K562 (cell line): ENCODE measurements around the gene GJC2. TPM values are rescaled to one million over a fixed set of nuclear protein-coding genes. Genes with fewer than 3 reads are reported as not detected.

ENCODE experiments used
- CBX2 ChIP-seq: fragments of 200-600 bp; sonication (generic); IDR thresholded peaks from one replicate; pipeline ENCODE4 v1.6.1; 2012; ENCODE audit warnings: mild to moderate bottlenecking, low read length, inconsistent platforms; ENCODE audit not compliant: insufficient read depth, poor library complexity, severe bottlenecking
- EGR1 ChIP-seq: fragments of 450-650 bp; conservative IDR thresholded peaks from 2 replicates; pipeline ENCODE4 v1.6.1; 2017; ENCODE audit warnings: mild to moderate bottlenecking
- EP400 ChIP-seq: fragments of 450-650 bp; IDR thresholded peaks from 2 replicates; pipeline ENCODE4 v1.6.1; 2017; ENCODE audit warnings: antibody characterized with exemption, mild to moderate bottlenecking, moderate library complexity
- ESRRB ChIP-seq: fragments of 250-450 bp; sonication (Bioruptor Pico); IDR thresholded peaks from 2 replicates; pipeline ENCODE4 v1.5.0; 2020; ENCODE audit warnings: mild to moderate bottlenecking, moderate library complexity, borderline replicate concordance
- HNRNPLL ChIP-seq: fragments of 200-400 bp; formaldehyde crosslinking; IDR thresholded peaks from 2 replicates; pipeline ENCODE4 v1.6.1; 2017; ENCODE audit warnings: low read length, low read depth, mild to moderate bottlenecking; ENCODE audit not compliant: poor library complexity, severe bottlenecking
- KLF13 ChIP-seq: fragments of 450-650 bp; IDR thresholded peaks from 2 replicates; pipeline ENCODE4 v1.6.1; 2016; ENCODE audit warnings: missing genetic modification characterization, low read depth, mild to moderate bottlenecking, missing compliant biosample characterization, moderate library complexity, borderline replicate concordance
- NFE2 ChIP-seq: IDR thresholded peaks from 2 replicates; pipeline ENCODE4 v1.6.1; 2014; ENCODE audit warnings: antibody characterized with exemption, low read depth
- NR2F6 ChIP-seq: fragments of 450-650 bp; formaldehyde crosslinking; IDR thresholded peaks from 2 replicates; pipeline ENCODE4 v1.4.0; 2020; ENCODE audit warnings: mild to moderate bottlenecking
- PRPF4 ChIP-seq: fragments of 200-400 bp; formaldehyde crosslinking; IDR thresholded peaks from one replicate; pipeline ENCODE4 v1.6.1; 2017; ENCODE audit warnings: low read length, low read depth, mild to moderate bottlenecking; ENCODE audit not compliant: insufficient read depth, poor library complexity, severe bottlenecking
- RB1 ChIP-seq: fragments of 450-650 bp; IDR thresholded peaks from 2 replicates; pipeline ENCODE4 v1.6.1; 2017; ENCODE audit warnings: low read depth, mild to moderate bottlenecking
- RBBP5 ChIP-seq: fragments of 200-600 bp; sonication (generic); IDR thresholded peaks from 2 replicates; pipeline ENCODE4 v1.6.1; 2012; ENCODE audit warnings: borderline replicate concordance, mild to moderate bottlenecking, low read length, control low read depth, inconsistent platforms; ENCODE audit not compliant: insufficient read depth, poor library complexity, severe bottlenecking
- SRSF3 ChIP-seq: fragments of 200-400 bp; formaldehyde crosslinking; IDR thresholded peaks from 2 replicates; pipeline ENCODE4 v1.6.1; 2016; ENCODE audit warnings: mild to moderate bottlenecking, low read length, moderate library complexity; ENCODE audit not compliant: insufficient read depth
- TCFL5 ChIP-seq: fragments of 250-450 bp; sonication (Bioruptor Pico); conservative IDR thresholded peaks from 2 replicates; pipeline ENCODE4 v1.6.1; 2021; ENCODE audit warnings: mild to moderate bottlenecking, moderate library complexity, matching md5 sums
- TEAD1 ChIP-seq, 2 experiments: fragments of 450-650 bp in 1 of 2; sonication (generic) in 1 of 2; formaldehyde crosslinking; IDR thresholded peaks; 2 replicates each; pipeline versions ENCODE4 v1.4.0 to v1.8.0; 2020 to 2022; ENCODE audit warnings: mild to moderate bottlenecking in 2 of 2, missing genetic modification reagents in 1 of 2
- TEAD2 ChIP-seq: fragments of 450-650 bp; IDR thresholded peaks from 2 replicates; pipeline ENCODE4 v1.6.1; 2016; ENCODE audit warnings: missing genetic modification characterization, control low read depth, missing compliant biosample characterization
- TEAD4 ChIP-seq, 2 experiments: sonication (generic) in 1 of 2; formaldehyde crosslinking in 1 of 2; IDR thresholded peaks; 2 replicates each; pipeline versions ENCODE4 v1.6.1 to v1.8.0; 2012 to 2022; ENCODE audit warnings: borderline replicate concordance in 1 of 2, inconsistent platforms in 1 of 2, low read length in 1 of 2, mild to moderate bottlenecking in 1 of 2, missing genetic modification reagents in 1 of 2
- ZNF121 ChIP-seq: sonication (generic); formaldehyde crosslinking; conservative IDR thresholded peaks from 2 replicates; pipeline ENCODE4 v1.8.0; 2022; ENCODE audit warnings: missing genetic modification reagents
- ZNF133 ChIP-seq: fragments of 250-450 bp; sonication (Bioruptor Pico); IDR thresholded peaks from 2 replicates; pipeline ENCODE4 v1.4.0; 2020; ENCODE audit warnings: mild to moderate bottlenecking
- ZNF146 ChIP-seq: IDR thresholded peaks from one replicate; pipeline ENCODE4 v1.6.1; 2018; ENCODE audit warnings: missing compliant biosample characterization; ENCODE audit not compliant: unreplicated experiment
- ZNF3 ChIP-seq: fragments of 250-450 bp; sonication (Bioruptor Pico); IDR thresholded peaks from 2 replicates; pipeline ENCODE4 v1.5.0; 2021; ENCODE audit warnings: mild to moderate bottlenecking, moderate library complexity
- ZNF436 ChIP-seq: fragments of 250-450, 450-650 bp; sonication (Bioruptor Pico); formaldehyde crosslinking; IDR thresholded peaks from 2 replicates; pipeline ENCODE4 v1.7.0; 2020; ENCODE audit warnings: mild to moderate bottlenecking
- polyA plus RNA-seq, 8 experiments: library from polyadenylated mRNA; depleted of rRNA in 4 of 8; stranded (reverse) in 5 of 8; unstranded in 3 of 8; fragments of >200 nt; fragmentation: Nextera tagmentation in 2 of 8; fragmentation: Illumina TruSeq in 1 of 8; extraction: Ambion mirVana in 2 of 8; extraction: Trizol in 1 of 8; gene quantifications; 2 replicates each; pipeline versions ENCODE4 v1.2.1 to v1.2.3, GENCODE V29; 2011 to 2014; ENCODE audit warnings: inconsistent platforms in 1 of 8, missing spikeins in 1 of 8
- total RNA-seq, 7 experiments: library from RNA; depleted of rRNA in 6 of 7; stranded (reverse); fragments of >200 nt in 6 of 7; fragmentation: Illumina TruSeq in 2 of 7; extraction: Trizol in 2 of 7; gene quantifications; 2 replicates each; pipeline versions ENCODE4 v1.2.1 to v1.2.3, GENCODE V29; 2011 to 2021; ENCODE audit warnings: low replicate concordance in 1 of 7

The GJC2 gene
- total and polyA plus RNA-seq, 9 of the 15 experiments (the other 6 are each of a cell fraction or from before 2014, with no cell fraction given) = 0.03 to 0.62 (median 0.11) TPM; not detected in 2

DNA sequence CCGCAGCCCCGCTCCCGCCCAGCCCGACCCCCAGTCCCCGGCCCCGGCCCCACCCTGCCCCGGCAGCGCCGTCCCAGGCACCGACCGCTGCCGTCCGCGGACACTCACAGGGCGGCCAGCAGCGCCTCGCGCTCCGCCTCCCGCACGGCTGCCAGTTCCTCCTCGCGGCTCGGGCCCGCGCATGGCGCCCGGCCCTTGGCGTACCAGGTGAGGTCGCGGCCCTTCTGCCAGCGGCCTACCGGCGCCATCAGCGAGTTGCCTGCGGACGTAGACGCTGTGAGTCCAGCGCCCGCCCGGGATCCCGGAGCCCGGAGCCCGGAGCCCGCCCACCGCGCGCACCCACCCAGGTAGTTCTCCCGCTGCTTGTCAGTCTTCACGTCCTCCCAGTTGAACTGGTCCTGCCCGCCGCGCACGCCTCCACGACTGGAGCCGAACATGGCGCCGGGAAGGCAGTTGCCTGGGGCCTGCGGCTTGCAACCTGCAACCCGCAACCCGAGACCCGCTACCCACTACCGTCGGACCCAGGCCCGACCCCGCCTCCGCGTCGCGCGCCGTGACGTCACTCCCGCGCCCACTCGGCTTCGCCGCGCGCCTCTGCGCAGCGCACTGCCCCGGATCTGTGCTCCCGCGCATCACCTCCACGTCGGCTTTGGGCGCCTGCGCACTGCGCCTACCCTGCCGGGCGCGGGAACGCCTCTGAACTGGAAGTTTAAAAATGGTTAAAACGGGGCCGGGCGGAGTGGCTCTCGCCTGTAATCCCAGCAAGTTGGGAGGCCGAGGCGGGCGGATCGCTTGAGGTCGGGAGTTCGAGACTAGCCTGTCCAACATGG, 46.7 kb upstream of the GJC2 start, which contains the start of gene C1orf35 (continued):
- TF ChIP-seq SRSF3 (no peak), TEAD2 (tag) (no peak), PRPF4 (no peak), EGR1 (peak; percentile 93), CBX2 (no peak), EP400 (peak; percentile 90), ZNF3 (CRISPR knock-in tag) (no peak), KLF13 (tag) (peak; percentile 72; the same call in 1 of the 2 replicates), RB1 (peak; percentile 93), NFE2 (no peak), ZNF121 (CRISPR knock-in tag) (peak; percentile 7; the same call in 1 of the 2 replicates), ZNF436 (CRISPR knock-in tag) (no peak), ZNF146 (no peak), TCFL5 (CRISPR knock-in tag) (no peak), RBBP5 (peak; percentile 91), ESRRB (CRISPR knock-in tag) (no peak), TEAD1 (CRISPR knock-in tag; IDR thresholded peaks at IDR 0.05) (peak in 1 of 2 experiments; percentile 96; a peak in 2 of 4 replicates), HNRNPLL (peak; percentile 61), TEAD4 (IDR thresholded peaks at IDR 0.05; ENCODE audit: low read length) (0 out of 2 replicates have a peak, but pooled peaks have one; percentile 5), TEAD4 (CRISPR knock-in tag; IDR thresholded peaks at IDR 0.05; ENCODE audit: borderline replicate concordance) (no peak; the same call in 1 of the 2 replicates), NR2F6 (no peak), ZNF133 (no peak)
